Lower leg skin (tissue), 3 donors: Measurements from ENCODE around the gene PNRC1.

Source experiments
- POLR2A ChIP-seq, 2 donors: fragments of 450-650 bp; IDR thresholded peaks; one replicate each; pipeline ENCODE4 v1.6.1; 2016 to 2017; ENCODE audit warnings: antibody characterized with exemption in 2 of 2, mild to moderate bottlenecking in 1 of 2, moderate library complexity in 1 of 2
- TF ChIP-seq, protein P1 (sequence below), 3 donors: fragments of 450-650 bp; IDR thresholded peaks; one replicate each; pipeline ENCODE4 v1.5.1; 2016; ENCODE audit warnings: antibody characterized with exemption in 3 of 3, mild to moderate bottlenecking in 3 of 3, moderate library complexity in 2 of 3

DNA sequence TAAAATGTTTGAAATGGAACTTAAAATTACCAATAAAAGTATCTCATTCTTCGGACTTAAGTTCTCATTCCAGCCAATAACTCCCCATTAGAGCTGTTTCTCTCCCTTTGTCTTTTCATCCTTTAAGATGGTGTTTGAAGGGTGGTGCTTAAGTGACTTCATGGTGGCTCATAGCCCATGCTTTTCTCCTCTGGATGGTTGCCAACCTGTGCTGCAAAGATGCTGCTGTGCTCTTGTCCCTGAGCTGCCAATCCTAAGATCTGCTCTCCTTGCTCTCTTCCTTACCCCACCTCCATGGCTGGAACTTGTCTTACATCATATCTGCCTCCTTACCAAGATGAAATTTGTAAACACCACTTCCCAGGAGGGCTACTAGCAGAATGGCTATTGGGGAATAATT lies 31.6 kb upstream of the PNRC1 start:
- no peak for TF ChIP-seq POLR2A (IDR thresholded peaks at IDR 0.05)
- TF ChIP-seq, protein P1, sequence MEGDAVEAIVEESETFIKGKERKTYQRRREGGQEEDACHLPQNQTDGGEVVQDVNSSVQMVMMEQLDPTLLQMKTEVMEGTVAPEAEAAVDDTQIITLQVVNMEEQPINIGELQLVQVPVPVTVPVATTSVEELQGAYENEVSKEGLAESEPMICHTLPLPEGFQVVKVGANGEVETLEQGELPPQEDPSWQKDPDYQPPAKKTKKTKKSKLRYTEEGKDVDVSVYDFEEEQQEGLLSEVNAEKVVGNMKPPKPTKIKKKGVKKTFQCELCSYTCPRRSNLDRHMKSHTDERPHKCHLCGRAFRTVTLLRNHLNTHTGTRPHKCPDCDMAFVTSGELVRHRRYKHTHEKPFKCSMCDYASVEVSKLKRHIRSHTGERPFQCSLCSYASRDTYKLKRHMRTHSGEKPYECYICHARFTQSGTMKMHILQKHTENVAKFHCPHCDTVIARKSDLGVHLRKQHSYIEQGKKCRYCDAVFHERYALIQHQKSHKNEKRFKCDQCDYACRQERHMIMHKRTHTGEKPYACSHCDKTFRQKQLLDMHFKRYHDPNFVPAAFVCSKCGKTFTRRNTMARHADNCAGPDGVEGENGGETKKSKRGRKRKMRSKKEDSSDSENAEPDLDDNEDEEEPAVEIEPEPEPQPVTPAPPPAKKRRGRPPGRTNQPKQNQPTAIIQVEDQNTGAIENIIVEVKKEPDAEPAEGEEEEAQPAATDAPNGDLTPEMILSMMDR (IDR thresholded peaks at IDR 0.05) = no peak
